Trophoblast cell (in vitro differentiated cells and primary cell): ENCODE measurements around the gene KRT20.
"Not testable (repeated sequence)": the region's sequence is repeated elsewhere in the genome, so short reads cannot be mapped to it uniquely, and the experiment has no call there.

Experiments
- DNase-seq, 2 donors: peaks; one replicate each; pipeline ENCODE4 v3.0.0-alpha.2; 2016
- H2AFZ ChIP-seq: 2 replicates; pipeline ENCODE4 v1.6.1; 2013; ENCODE audit warnings: low read length, moderate library complexity, mild to moderate bottlenecking; ENCODE audit not compliant: insufficient read depth, poor library complexity
- H2AK5ac ChIP-seq: 2 replicates; pipeline ENCODE4 v1.6.1; 2013; ENCODE audit warnings: mild to moderate bottlenecking, low read length
- H2BK120ac ChIP-seq: 2 replicates; pipeline ENCODE4 v1.6.1; 2013; ENCODE audit warnings: low read length, mild to moderate bottlenecking, moderate library complexity; ENCODE audit not compliant: insufficient read depth, poor library complexity
- H2BK12ac ChIP-seq: 2 replicates; pipeline ENCODE4 v1.6.1; 2013; ENCODE audit warnings: mild to moderate bottlenecking, low read length, moderate library complexity
- H2BK5ac ChIP-seq: 2 replicates; pipeline ENCODE4 v1.6.1; 2013; ENCODE audit warnings: low read length, low read depth, moderate library complexity, mild to moderate bottlenecking; ENCODE audit not compliant: poor library complexity
- H3K14ac ChIP-seq: 2 replicates; pipeline ENCODE4 v1.6.1; 2013; ENCODE audit warnings: mild to moderate bottlenecking, low read length
- H3K18ac ChIP-seq: 2 replicates; pipeline ENCODE4 v1.6.1; 2013; ENCODE audit warnings: mild to moderate bottlenecking, low read length
- H3K23ac ChIP-seq: 2 replicates; pipeline ENCODE4 v1.6.1; 2013; ENCODE audit warnings: low read length
- H3K27ac ChIP-seq: 2 replicates; pipeline ENCODE4 v1.5.1; 2013; ENCODE audit warnings: low read depth, mild to moderate bottlenecking, inconsistent platforms, low read length, moderate library complexity
- H3K27me3 ChIP-seq: 2 replicates; pipeline ENCODE4 v1.6.1; 2013; ENCODE audit warnings: inconsistent platforms, mild to moderate bottlenecking, low read length, moderate library complexity; ENCODE audit not compliant: insufficient read depth
- H3K36me3 ChIP-seq, 2 experiments: 1 replicate in 1 of 2; 2 replicates in 1 of 2; pipeline ENCODE4 v1.6.1; 2013; ENCODE audit warnings: low read length in 2 of 2, mild to moderate bottlenecking in 2 of 2, moderate library complexity in 1 of 2; ENCODE audit not compliant: insufficient read depth in 2 of 2, control insufficient read depth in 1 of 2
- H3K4ac ChIP-seq: 2 replicates; pipeline ENCODE4 v1.6.1; 2013; ENCODE audit warnings: low read depth, mild to moderate bottlenecking, low read length, moderate library complexity
- H3K4me1 ChIP-seq, 2 experiments: 1 replicate in 1 of 2; 2 replicates in 1 of 2; pipeline ENCODE4 v1.6.1; 2013; ENCODE audit warnings: low read length in 2 of 2, mild to moderate bottlenecking in 2 of 2, moderate library complexity in 1 of 2; ENCODE audit not compliant: insufficient read depth in 2 of 2, control insufficient read depth in 1 of 2
- H3K4me2 ChIP-seq: 2 replicates; pipeline ENCODE4 v1.6.1; 2013; ENCODE audit warnings: inconsistent platforms, mild to moderate bottlenecking, low read length, moderate library complexity
- H3K4me3 ChIP-seq: 2 replicates; pipeline ENCODE4 v1.5.1; 2013; ENCODE audit warnings: mild to moderate bottlenecking, low read depth, low read length, inconsistent platforms
- H3K79me1 ChIP-seq: one replicate; pipeline ENCODE4 v1.6.1; 2013; ENCODE audit warnings: low read length
- H3K79me2 ChIP-seq: 2 replicates; pipeline ENCODE4 v1.6.1; 2013; ENCODE audit warnings: low read length, mild to moderate bottlenecking; ENCODE audit not compliant: control insufficient read depth, insufficient read depth, poor library complexity
- H3K9ac ChIP-seq: 2 replicates; pipeline ENCODE4 v1.6.1; 2013; ENCODE audit warnings: mild to moderate bottlenecking, low read length
- H3K9me3 ChIP-seq: 2 replicates; pipeline ENCODE4 v1.6.1; 2013; ENCODE audit warnings: low read depth, mild to moderate bottlenecking, control low read depth, inconsistent platforms, low read length; ENCODE audit not compliant: insufficient read depth
- H4K12ac ChIP-seq: 2 replicates; pipeline ENCODE4 v1.6.1; 2013; ENCODE audit warnings: low read depth, mild to moderate bottlenecking, low read length, moderate library complexity
- H4K8ac ChIP-seq: 2 replicates; pipeline ENCODE4 v1.6.1; 2013; ENCODE audit warnings: low read depth, mild to moderate bottlenecking, low read length, moderate library complexity
- H4K91ac ChIP-seq: one replicate; pipeline ENCODE4 v1.6.1; 2013; ENCODE audit warnings: low read depth, mild to moderate bottlenecking, low read length, moderate library complexity
- WGBS: extraction: QIAGEN DNeasy Blood & Tissue Kit; methylation state at CpG from one replicate; pipeline ENCODE4 v1.1.7; 2013; ENCODE audit warnings: missing lambda C conversion rate; ENCODE audit not compliant: insufficient read length, insufficient coverage; ENCODE audit errors: extremely low coverage; 5-methylcytosine and 5-hydroxymethylcytosine counted together

KRT20 gene

GRCh38 chr17:40859536-40859935 lies 25.5 kb downstream of the KRT20 start:
- H3K36me3 ChIP-seq = no peaks in the 10 kb centered on the region
- WGBS = no CpG with 5 or more reads among the region's 2 CpGs
- no peak overlapping the region for H2BK120ac ChIP-seq

GRCh38 chr17:40858667-40859066 lies 26.4 kb downstream of the KRT20 start:
- not testable (repeated sequence) for H2BK12ac ChIP-seq, H3K9ac ChIP-seq, H2BK120ac ChIP-seq, H3K18ac ChIP-seq, H3K4me2 ChIP-seq, H3K79me1 ChIP-seq, H4K8ac ChIP-seq, H3K9me3 ChIP-seq, H3K4me1 ChIP-seq, H2AK5ac ChIP-seq, H3K79me2 ChIP-seq, H4K12ac ChIP-seq, H3K36me3 ChIP-seq, DNase-seq, H3K27ac ChIP-seq, H4K91ac ChIP-seq, H2BK5ac ChIP-seq, H3K23ac ChIP-seq, H2AFZ ChIP-seq, H3K14ac ChIP-seq, H3K4ac ChIP-seq, H3K4me3 ChIP-seq, H3K27me3 ChIP-seq
- no CpG with 5 or more reads among the region's 2 CpGs for WGBS

More at GRCh38 chr17:40859536-40859935, 25.5 kb downstream of the KRT20 start:
- Histone ChIP-seq H2BK12ac (no peak overlapping the region), H3K79me2 (no peaks in the 10 kb centered on the region), H3K27ac (no peak overlapping the region), H4K8ac (no peak overlapping the region), H4K91ac (no peak overlapping the region), H3K23ac (no peak overlapping the region), H3K4ac (no peak overlapping the region), H2BK5ac (no peak overlapping the region), H3K79me1 (no peaks in the 10 kb centered on the region), H3K4me1 (no peaks in the 10 kb centered on the region), H3K18ac (no peak overlapping the region), H3K4me3 (no peak overlapping the region), H3K4me2 (no peak overlapping the region), H2AK5ac (no peak overlapping the region), H4K12ac (no peak overlapping the region), H3K27me3 (no peaks in the 10 kb centered on the region), H2AFZ (no peak overlapping the region), H3K14ac (no peak overlapping the region), H3K9ac (no peak overlapping the region), H3K9me3 (no peaks in the 10 kb centered on the region)
- DNase-seq = no peak

- H3K79me1 ChIP-seq = no peaks in the 10 kb centered on the region
- no peak overlapping the region for H2BK5ac ChIP-seq
- WGBS = no CpG with 5 or more reads among the region's 5 CpGs
- no peaks in the 10 kb centered on the region for H3K36me3 ChIP-seq
- H2AK5ac ChIP-seq = no peak overlapping the region
- no peak overlapping the region for H3K4me3 ChIP-seq
- no peak overlapping the region for H4K8ac ChIP-seq
- H2AFZ ChIP-seq = no peak overlapping the region
- DNase-seq = no peak
- no peaks in the 10 kb centered on the region for H3K27me3 ChIP-seq
- H4K12ac ChIP-seq = no peak overlapping the region
- H4K91ac ChIP-seq = no peak overlapping the region
- H2BK12ac ChIP-seq = no peak overlapping the region
- H3K4me1 ChIP-seq = peaks cover 5% of the 10 kb centered on the region in 2 experiments
- no peak overlapping the region for H3K4me2 ChIP-seq
- H3K14ac ChIP-seq = no peak overlapping the region
- H3K9ac ChIP-seq = no peak overlapping the region
- no peak overlapping the region for H3K23ac ChIP-seq
- no peak overlapping the region for H3K27ac ChIP-seq
- no peaks in the 10 kb centered on the region for H3K79me2 ChIP-seq
- no peaks in the 10 kb centered on the region for H3K9me3 ChIP-seq
- no peak overlapping the region for H3K18ac ChIP-seq
- H3K4ac ChIP-seq = no peak overlapping the region
- H2BK120ac ChIP-seq = no peak overlapping the region
Observed at GRCh38 chr17:40857535-40857934, 27.5 kb downstream of the KRT20 start.

GRCh38 chr17:40854175-40854814 lies 30.7 kb downstream of the KRT20 start:
- Histone ChIP-seq H4K12ac (no peak overlapping the region), H2BK5ac (no peak overlapping the region), H3K79me2 (no peaks in the 10 kb centered on the region), H3K4ac (no peak overlapping the region), H3K14ac (no peak overlapping the region), H2BK120ac (no peak overlapping the region), H3K27ac (no peak overlapping the region), H2BK12ac (no peak overlapping the region), H2AFZ (no peak overlapping the region), H3K4me3 (no peak overlapping the region), H3K4me2 (no peak overlapping the region), H3K18ac (no peak overlapping the region), H4K8ac (no peak overlapping the region), H3K9me3 (no peaks in the 10 kb centered on the region), H3K4me1 (peaks cover 5% of the 10 kb centered on the region in 2 experiments), H3K79me1 (no peaks in the 10 kb centered on the region), H2AK5ac (no peak overlapping the region), H3K36me3 (no peaks in the 10 kb centered on the region), H3K9ac (no peak overlapping the region), H3K27me3 (no peaks in the 10 kb centered on the region), H3K23ac (no peak overlapping the region), H4K91ac (no peak overlapping the region)
- WGBS = no CpG with 5 or more reads among the region's 6 CpGs
- DNase-seq = peak; percentile 10 to 86
